HG03196 (cell line): ENCODE data around the gene CEACAM18.
"Not testable (repeated sequence)": the region's sequence is repeated elsewhere in the genome, so short reads cannot be mapped to it uniquely, and the experiment has no call there.

Source experiments
- ATAC-seq: cut with Tn5 transposase; IDR thresholded peaks from one replicate; pipeline ENCODE4 v1.9.1; 2021; ENCODE audit not compliant: unreplicated experiment

Gene CEACAM18

GRCh38 chr19:51489113-51489512, 10.8 kb downstream of the CEACAM18 start:
- no peak for ATAC-seq

GRCh38 chr19:51490676-51491075, 12.3 kb downstream of the CEACAM18 start:
- no peak for ATAC-seq

- ATAC-seq = no peak
Measured at GRCh38 chr19:51491586-51491985, 13.2 kb downstream of the CEACAM18 start.

GRCh38 chr19:51493776-51494175, 15.4 kb downstream of the CEACAM18 start:
- no peak for ATAC-seq

- no peak for ATAC-seq
Measured at GRCh38 chr19:51497666-51498065, 19.3 kb downstream of the CEACAM18 start.

- ATAC-seq = not testable (repeated sequence)
Measured at GRCh38 chr19:51500931-51501330, 22.6 kb downstream of the CEACAM18 start.

- no peak for ATAC-seq
Measured at GRCh38 chr19:51501594-51502263, 23.4 kb downstream of the CEACAM18 start, which contains the start of gene SIGLEC12. Gene SIGLEC12 (minus strand): TSS chr19:51501800. CDS start chr19:51501733, 67 bp downstream.

- no peak for ATAC-seq
Measured at GRCh38 chr19:51503286-51503817, 25.0 kb downstream of the CEACAM18 start.

GRCh38 chr19:51503896-51504295, 25.6 kb downstream of the CEACAM18 start:
- ATAC-seq = no peak

GRCh38 chr19:51505904-51506303, 27.6 kb downstream of the CEACAM18 start:
- no peak for ATAC-seq

- ATAC-seq = no peak
Measured at GRCh38 chr19:51507192-51507591, 28.9 kb downstream of the CEACAM18 start.

GRCh38 chr19:51507640-51508058, 29.3 kb downstream of the CEACAM18 start:
- no peak for ATAC-seq

- no peak for ATAC-seq
Measured at GRCh38 chr19:51508059-51508733, 29.9 kb downstream of the CEACAM18 start.

GRCh38 chr19:51509823-51510660, 31.7 kb downstream of the CEACAM18 start:
- no peak for ATAC-seq

GRCh38 chr19:51511353-51511752, 33.0 kb downstream of the CEACAM18 start:
- ATAC-seq = no peak

GRCh38 chr19:51513968-51514367, 35.6 kb downstream of the CEACAM18 start:
- ATAC-seq = no peak

- ATAC-seq = no peak
Measured at GRCh38 chr19:51514866-51515481, 36.6 kb downstream of the CEACAM18 start.

- no peak for ATAC-seq
Measured at GRCh38 chr19:51520728-51521127, 42.4 kb downstream of the CEACAM18 start.

GRCh38 chr19:51521357-51521756, 43.0 kb downstream of the CEACAM18 start:
- ATAC-seq = no peak

- no peak for ATAC-seq
Measured at GRCh38 chr19:51521781-51522180, 43.4 kb downstream of the CEACAM18 start.
